GM10248 (cell line): ENCODE data around the gene PSMD14.

Source experiments
- CTCF ChIA-PET: fragments of 300-600 bp; sonication (Branson Sonifier 250); formaldehyde crosslinking; extraction: SDS; loops from one replicate; lab custom pipeline; 2021; ENCODE audit warnings: antibody characterized with exemption; lab: Yijun Ruan, JAX
- POLR2A ChIA-PET: fragments of 350-650 bp; sonication (Branson Sonifier 250); formaldehyde crosslinking; extraction: SDS; loops from one replicate; lab custom pipeline; 2020; ENCODE audit warnings: antibody characterized with exemption; lab: Yijun Ruan, JAX
- DNase-seq: peaks from one replicate; pipeline ENCODE4 v3.0.0; 2012; ENCODE audit errors: extremely low spot score
- CTCF ChIP-seq: IDR thresholded peaks from 2 replicates; pipeline ENCODE4 v1.5.1; 2012; ENCODE audit warnings: mild to moderate bottlenecking, low read depth; ENCODE audit errors: extremely low read depth, missing control alignments, control extremely low read depth

Gene PSMD14

GRCh38 chr2:161432107-161432506 is 123.9 kb downstream of the PSMD14 start:
- ChIA-PET CTCF (no interaction called here), POLR2A (no interaction called here)
- TF ChIP-seq CTCF = no peak
- DNase-seq = no peak

- no peak for TF ChIP-seq CTCF
- ChIA-PET CTCF (no interaction called here), POLR2A (no interaction called here)
- DNase-seq = no peak
These were observed 125.9 kb downstream of the PSMD14 start for GRCh38 chr2:161434118-161434517.

- POLR2A ChIA-PET = no interaction called here
- no peak for TF ChIP-seq CTCF
- CTCF ChIA-PET = interaction anchor here (1.5 kb wide), 1 partner anchor 11 kb away, joined by 4 read pairs; no protein-coding TSS in a partner anchor
- no peak for DNase-seq
These were observed 128.2 kb downstream of the PSMD14 start for GRCh38 chr2:161436411-161436810.

- DNase-seq = no peak
- ChIA-PET CTCF (no interaction called here), POLR2A (no interaction called here)
- no peak for TF ChIP-seq CTCF
These were observed 130.4 kb downstream of the PSMD14 start for GRCh38 chr2:161438598-161438997.

GRCh38 chr2:161445097-161445496 is 136.9 kb downstream of the PSMD14 start:
- ChIA-PET CTCF (no interaction called here), POLR2A (no interaction called here)
- no peak for DNase-seq
- TF ChIP-seq CTCF = no peak

- ChIA-PET CTCF (no interaction called here), POLR2A (no interaction called here)
- TF ChIP-seq CTCF = no peak
- DNase-seq = no peak
These were observed 140.2 kb downstream of the PSMD14 start for GRCh38 chr2:161448431-161448830.
